Urinary bladder (tissue), 4 donors: ENCODE data around the gene RNU6-8. TPM values are rescaled to one million over a fixed set of nuclear protein-coding genes. Genes with fewer than 3 reads are reported as not detected.
A peak's percentile ranks its signal among the peaks of the same experiment; 100 is the strongest.

Source experiments
- DNase-seq: peaks from one replicate; pipeline ENCODE4 v3.0.0-alpha.2; 2015; ENCODE audit errors: extremely low spot score
- H3K27ac ChIP-seq: one replicate; pipeline ENCODE4 v1.5.1; 2013; ENCODE audit warnings: low read depth, mild to moderate bottlenecking, moderate library complexity
- H3K36me3 ChIP-seq: one replicate; pipeline ENCODE4 v1.6.1; 2013; ENCODE audit warnings: mild to moderate bottlenecking, moderate library complexity; ENCODE audit not compliant: insufficient read depth
- H3K4me1 ChIP-seq: one replicate; pipeline ENCODE4 v1.6.1; 2013; ENCODE audit warnings: mild to moderate bottlenecking, moderate library complexity; ENCODE audit not compliant: insufficient read depth
- H3K4me3 ChIP-seq: one replicate; pipeline ENCODE4 v1.5.1; 2013; ENCODE audit warnings: low read depth, low read length
- WGBS: extraction: QIAGEN DNeasy Blood & Tissue Kit; methylation state at CpG from one replicate; pipeline ENCODE4 v1.1.7; 2013; 5-methylcytosine and 5-hydroxymethylcytosine counted together
- polyA plus RNA-seq: library from polyadenylated mRNA; stranded (reverse); fragments of 200-250 nt; gene quantifications from one replicate; pipeline ENCODE4 v1.2.3, GENCODE V29; 2013
- total RNA-seq: library from RNA; depleted of rRNA; stranded (reverse); fragments of >200 nt; gene quantifications from one replicate; pipeline ENCODE4 v1.2.3, GENCODE V29; 2014
- donor health status: healthy with polysubstance abuse.
- donor health status: healthy.

RNU6-8 gene
- total and polyA plus RNA-seq, 2 donors, result not detected

DNA sequence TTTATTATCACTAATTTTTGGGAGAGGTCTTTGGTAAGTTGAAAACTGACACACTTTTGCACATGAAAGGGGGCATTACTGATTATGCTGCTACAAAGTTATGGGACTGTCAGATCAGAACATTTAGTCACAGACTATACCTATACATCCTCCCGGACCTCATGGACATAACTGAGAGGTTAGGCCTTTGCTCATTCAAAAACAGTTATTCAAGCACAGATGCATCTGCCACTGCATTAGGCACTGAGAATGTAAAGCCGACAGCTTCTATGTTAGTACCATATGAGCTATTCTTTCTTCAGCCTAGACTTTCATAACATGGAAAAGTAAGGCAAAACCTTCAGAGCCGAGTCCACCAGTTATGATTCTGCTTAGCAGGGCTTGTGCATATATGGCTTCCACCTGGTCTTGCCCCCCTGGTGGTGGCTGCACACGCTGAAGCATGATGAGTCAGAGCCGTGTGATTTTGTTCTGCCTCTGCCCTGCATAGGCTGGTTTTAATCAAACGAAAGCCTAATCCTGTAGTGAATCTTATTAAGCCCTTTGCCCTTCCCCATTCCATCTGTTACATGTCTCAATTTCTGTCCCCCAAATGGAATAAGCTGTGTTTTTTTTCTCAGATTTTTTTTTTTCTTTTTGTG, 21.8 kb upstream of the RNU6-8 start:
- Histone ChIP-seq H3K4me3 (no peak overlapping the region), H3K27ac (no peak overlapping the region), H3K36me3 (no peaks in the 10 kb centered on the region), H3K4me1 (no peaks in the 10 kb centered on the region)
- no peak for DNase-seq
- WGBS, result 41% methylated on average over 6 of the region's 6 CpGs

DNA sequence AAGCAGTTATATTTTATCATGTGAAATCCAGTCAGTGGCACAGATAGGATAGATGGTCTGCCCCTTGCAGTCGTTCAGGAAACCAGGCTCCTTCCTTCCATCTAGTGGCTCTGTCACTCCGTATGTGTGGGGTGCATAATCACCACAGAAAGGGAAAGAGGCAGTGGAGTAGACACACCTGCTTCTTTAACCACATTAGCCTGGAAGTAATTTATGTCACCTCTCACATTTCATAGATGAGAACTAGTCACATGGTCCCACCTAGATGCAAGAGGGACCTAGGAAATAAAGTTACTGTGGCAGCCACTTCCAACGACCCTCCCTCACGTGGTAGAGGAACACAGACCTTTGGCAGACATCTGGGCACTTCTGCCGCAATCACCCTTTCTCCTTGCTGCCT, 14.2 kb upstream of the RNU6-8 start:
- H3K4me1 ChIP-seq, result no peaks in the 10 kb centered on the region
- H3K4me3 ChIP-seq, result no peak overlapping the region
- no peak overlapping the region for H3K27ac ChIP-seq
- H3K36me3 ChIP-seq, result no peaks in the 10 kb centered on the region
- no peak for DNase-seq
- 44% methylated on average over 5 of the region's 5 CpGs for WGBS

DNA sequence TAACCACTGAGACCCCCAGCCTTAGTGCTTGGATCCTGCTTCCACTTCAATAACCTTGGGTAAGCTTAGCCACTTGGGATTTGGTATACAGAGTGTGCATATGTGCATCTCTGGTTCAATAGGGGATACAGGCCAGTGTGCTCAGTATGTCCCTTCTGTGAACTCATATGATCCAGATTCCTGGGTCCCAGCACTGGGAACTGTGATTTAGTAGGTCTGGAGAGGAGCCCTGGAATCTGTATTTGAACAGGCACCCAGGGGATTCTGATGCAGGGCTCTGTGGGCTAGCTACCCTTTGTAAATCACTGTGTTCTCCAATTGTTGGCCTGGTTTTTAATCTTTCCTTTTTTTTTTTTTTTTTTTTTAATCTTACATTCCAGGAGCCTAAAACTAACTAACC, 9.8 kb upstream of the RNU6-8 start:
- H3K36me3 ChIP-seq, result no peaks in the 10 kb centered on the region
- DNase-seq, result no peak
- H3K27ac ChIP-seq, result no peak overlapping the region
- no peaks in the 10 kb centered on the region for H3K4me1 ChIP-seq
- no peak overlapping the region for H3K4me3 ChIP-seq

DNA sequence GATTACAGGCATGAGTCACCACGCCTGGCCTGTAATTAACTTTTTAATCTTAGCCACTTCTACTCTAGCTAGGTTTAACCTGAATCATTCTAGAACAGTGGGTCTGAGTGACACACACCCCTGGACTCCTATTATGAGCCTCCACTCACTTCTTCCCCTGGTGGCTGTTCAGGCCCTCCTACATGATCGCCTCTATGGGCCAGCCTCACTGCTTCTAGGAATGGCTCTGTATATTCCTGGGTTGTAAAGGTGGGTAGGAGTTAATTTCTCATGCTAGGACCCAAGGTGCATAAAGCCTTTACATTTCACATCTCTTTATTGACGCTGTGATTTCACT, 8.0 kb upstream of the RNU6-8 start:
- Histone ChIP-seq H3K36me3 (no peaks in the 10 kb centered on the region), H3K4me1 (no peaks in the 10 kb centered on the region), H3K4me3 (no peak overlapping the region), H3K27ac (no peak overlapping the region)
- DNase-seq, result no peak
- 96% methylated on average over 3 of the region's 3 CpGs for WGBS

DNA sequence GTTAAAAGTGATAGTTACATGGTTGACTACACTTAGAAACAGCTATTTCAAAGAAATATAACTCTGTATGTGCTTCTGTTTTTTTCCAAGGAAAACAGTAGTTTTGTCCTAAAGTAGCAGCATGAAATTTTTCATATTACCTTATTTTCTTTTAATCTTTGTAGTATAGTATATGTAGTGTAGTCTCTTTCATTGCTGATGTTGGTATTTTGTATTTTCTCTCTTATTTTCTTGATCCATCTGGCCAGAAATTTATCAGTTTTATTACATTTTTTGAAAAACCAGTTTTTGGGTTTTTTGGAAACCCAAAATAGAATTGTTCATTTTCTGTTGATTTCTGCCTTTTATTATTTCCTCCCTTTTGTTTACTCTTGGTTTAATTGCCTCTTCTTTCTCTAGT, 6.4 kb upstream of the RNU6-8 start:
- no peak for DNase-seq
- H3K36me3 ChIP-seq, result no peaks in the 10 kb centered on the region
- no peak overlapping the region for H3K27ac ChIP-seq
- no peaks in the 10 kb centered on the region for H3K4me1 ChIP-seq
- no peak overlapping the region for H3K4me3 ChIP-seq

DNA sequence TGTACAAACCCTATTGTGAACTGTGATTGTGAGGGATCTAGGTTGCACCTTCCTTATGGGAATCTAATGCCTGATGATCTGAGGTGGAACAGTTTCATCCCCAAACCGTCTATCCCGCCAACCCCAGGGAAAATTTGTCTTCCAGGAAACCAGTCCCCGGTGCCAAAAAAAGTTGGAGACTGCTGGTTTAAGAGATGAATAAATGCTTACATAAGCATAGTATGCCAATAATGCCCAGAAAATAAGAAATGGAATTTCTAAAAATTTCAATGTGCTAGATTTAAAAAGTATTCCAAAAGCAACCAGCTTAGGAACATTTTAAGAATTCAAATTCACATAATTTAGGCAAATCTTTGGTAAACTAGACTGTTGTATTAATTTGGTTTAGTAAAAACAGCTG, 5.4 kb upstream of the RNU6-8 start:
- no peak for DNase-seq
- no peak overlapping the region for H3K4me3 ChIP-seq
- WGBS, result 81% methylated on average over 3 of the region's 3 CpGs
- no peak overlapping the region for H3K27ac ChIP-seq
- H3K4me1 ChIP-seq, result no peaks in the 10 kb centered on the region
- H3K36me3 ChIP-seq, result no peaks in the 10 kb centered on the region

DNA sequence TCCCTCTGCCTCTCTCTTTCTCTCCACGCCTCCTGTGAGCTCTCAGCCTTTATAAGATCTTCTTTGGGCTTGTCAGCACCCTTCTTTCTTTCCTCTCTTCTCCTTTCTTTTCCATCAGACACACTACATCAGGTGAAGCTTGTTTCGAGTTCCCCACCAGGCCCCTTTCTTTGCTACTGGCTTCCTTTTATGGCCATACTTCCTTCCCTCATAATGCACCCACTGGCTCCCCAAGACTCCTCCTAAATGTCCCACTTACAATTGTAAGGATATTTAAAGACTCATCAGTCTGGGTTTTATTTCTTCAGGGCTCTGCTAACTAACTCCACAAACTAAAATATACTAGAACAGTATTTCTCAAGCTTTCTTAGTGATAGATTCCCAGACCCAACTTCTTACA, 3.5 kb upstream of the RNU6-8 start:
- WGBS, result 63% methylated on average over 2 of the region's 2 CpGs
- H3K4me3 ChIP-seq, result no peak overlapping the region
- H3K4me1 ChIP-seq, result no peaks in the 10 kb centered on the region
- no peak for DNase-seq
- no peaks in the 10 kb centered on the region for H3K36me3 ChIP-seq
- no peak overlapping the region for H3K27ac ChIP-seq

DNA sequence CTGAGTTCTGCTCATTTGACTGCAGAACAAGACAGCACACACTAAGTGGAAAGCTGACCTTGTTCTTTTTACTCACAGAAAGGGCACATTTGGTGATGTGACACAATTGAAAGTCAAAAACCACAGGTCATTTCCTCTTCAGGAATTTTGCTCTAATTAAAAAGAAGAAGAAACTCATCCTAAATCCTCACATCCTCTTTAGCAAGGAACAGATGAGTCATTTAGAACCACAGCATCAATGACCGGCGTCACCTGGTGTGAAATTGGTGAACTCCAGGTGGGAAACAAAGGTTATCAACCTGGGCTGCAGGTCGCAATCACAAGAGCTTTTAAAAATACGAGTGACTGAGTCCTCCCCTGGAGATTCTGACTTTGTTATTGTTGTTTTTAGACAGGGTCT, 2.9 kb upstream of the RNU6-8 start:
- no peak for DNase-seq
- Histone ChIP-seq H3K36me3 (no peaks in the 10 kb centered on the region), H3K4me3 (no peak overlapping the region), H3K4me1 (no peaks in the 10 kb centered on the region), H3K27ac (no peak overlapping the region)
- 69% methylated on average over 4 of the region's 4 CpGs for WGBS

DNA sequence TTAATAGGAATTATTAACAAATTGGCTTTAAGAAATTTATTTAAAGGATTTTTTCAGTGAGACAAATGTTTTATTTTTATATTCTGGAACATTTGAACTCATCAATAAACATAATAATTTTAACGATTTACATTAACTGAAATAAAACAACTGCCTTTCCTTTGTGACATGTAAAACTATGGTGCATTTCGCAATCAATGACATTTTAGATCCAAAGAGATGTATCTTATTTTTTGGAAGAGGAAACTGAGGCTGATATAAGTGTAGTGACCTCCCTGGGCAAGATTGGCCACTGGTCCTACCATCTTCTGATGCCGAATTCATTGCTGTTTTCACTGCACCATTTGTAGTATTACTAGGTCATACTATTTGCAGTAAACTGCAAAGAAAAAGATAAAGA, 2.5 kb upstream of the RNU6-8 start:
- H3K27ac ChIP-seq, result no peak overlapping the region
- no peaks in the 10 kb centered on the region for H3K36me3 ChIP-seq
- H3K4me1 ChIP-seq, result no peaks in the 10 kb centered on the region
- DNase-seq, result no peak
- WGBS, result 92% methylated on average over 3 of the region's 3 CpGs
- H3K4me3 ChIP-seq, result no peak overlapping the region

DNA sequence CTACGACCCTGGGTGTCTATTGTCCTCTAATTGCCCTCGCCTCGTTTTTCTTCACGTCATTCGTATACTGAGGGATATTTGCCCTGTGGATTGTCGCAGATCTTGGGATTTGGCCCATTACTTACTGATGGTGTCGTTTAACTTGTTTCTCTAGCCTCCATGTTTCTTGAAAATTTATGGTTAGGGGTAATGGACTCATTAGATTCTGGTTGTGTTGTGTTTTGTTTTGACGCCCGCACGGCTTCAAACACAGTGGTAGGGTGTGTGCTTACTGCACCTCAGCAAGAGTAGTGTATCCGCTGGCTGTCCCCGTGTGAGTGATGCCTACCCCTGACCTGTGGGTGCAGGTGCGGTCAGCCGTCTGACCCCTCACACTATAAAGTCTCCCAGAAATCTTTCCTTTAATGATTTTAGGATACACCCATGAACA, 874 bp upstream of the RNU6-8 start:
- Histone ChIP-seq H3K27ac (no peak overlapping the region), H3K4me3 (peak overlapping the region; percentile 68), H3K4me1 (no peaks in the 10 kb centered on the region), H3K36me3 (no peaks in the 10 kb centered on the region)
- 7% methylated on average over 14 of the region's 14 CpGs for WGBS
- peak; percentile 54 for DNase-seq

DNA sequence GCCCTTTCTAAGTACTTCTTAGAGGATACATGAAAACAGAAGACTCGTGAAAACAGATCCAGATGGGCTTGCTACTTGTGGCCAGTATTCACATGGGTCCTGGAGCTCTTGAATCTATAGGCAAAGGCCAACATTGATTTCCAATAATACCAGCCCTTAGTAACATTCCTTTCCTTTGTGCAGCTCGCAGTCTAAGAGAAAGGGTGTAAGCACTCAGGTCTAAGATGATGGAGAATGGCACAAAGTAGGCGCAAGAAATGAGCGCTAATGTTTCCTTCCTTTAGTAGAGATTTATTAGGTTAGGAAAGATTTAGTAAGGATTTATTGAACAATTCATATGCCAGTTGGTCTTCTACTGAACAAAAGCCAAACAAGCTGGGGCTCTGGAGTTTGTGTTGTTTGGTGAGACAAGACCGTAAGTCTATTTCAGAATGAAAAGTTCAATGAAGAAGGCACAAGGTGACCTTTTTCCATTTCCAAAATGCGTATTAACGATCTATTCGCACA, 525 bp downstream of the RNU6-8 start:
- WGBS, result 5% methylated on average over 8 of the region's 8 CpGs
- Histone ChIP-seq H3K4me1 (no peaks in the 10 kb centered on the region), H3K27ac (peak overlapping the region; percentile 0), H3K36me3 (no peaks in the 10 kb centered on the region), H3K4me3 (peak overlapping the region; percentile 68)
- DNase-seq, result no peak

DNA sequence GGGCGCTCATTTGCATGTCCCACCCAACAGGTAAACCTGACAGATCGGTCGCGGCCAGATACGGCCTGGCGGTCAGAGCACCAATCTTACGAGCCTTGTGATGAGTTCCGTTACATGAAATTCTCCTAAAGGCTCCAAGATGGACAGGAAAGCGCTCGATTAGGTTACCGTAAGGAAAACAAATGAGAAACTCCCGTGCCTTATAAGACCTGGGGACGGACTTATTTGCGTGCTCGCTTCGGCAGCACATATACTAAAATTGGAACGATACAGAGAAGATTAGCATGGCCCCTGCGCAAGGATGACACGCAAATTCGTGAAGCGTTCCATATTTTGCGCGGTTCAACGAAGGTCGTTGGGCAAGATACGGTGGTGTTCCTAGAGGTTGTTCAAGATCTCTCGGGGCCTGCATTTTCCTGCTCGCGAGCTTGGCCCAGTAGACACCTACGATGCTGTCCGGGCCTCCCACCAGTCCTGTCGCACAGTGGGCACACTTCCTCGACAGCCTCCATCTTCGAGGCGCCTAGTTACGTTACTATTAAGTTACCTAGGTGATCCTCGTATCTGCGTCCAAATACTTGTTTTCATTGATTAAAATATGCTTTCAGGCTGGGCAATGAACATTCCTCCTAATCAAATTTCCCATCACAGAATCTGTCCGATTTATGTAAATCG, 1.1 kb downstream of the RNU6-8 start, which contains the start of gene RNU6-7:
TSS of gene RNU6-7 (plus strand) at position 230 of the 675 bp plus-strand sequence.
- Histone ChIP-seq H3K27ac (peak within 1 kb of the TSS; percentile 47), H3K4me3 (peak within 1 kb of the TSS; percentile 68), H3K4me1 (no peaks in the 10 kb centered on the region), H3K36me3 (no peaks in the 10 kb centered on the region)
- 2% methylated on average over 40 of the region's 40 CpGs for WGBS
- DNase-seq, result peak; percentile 29

DNA sequence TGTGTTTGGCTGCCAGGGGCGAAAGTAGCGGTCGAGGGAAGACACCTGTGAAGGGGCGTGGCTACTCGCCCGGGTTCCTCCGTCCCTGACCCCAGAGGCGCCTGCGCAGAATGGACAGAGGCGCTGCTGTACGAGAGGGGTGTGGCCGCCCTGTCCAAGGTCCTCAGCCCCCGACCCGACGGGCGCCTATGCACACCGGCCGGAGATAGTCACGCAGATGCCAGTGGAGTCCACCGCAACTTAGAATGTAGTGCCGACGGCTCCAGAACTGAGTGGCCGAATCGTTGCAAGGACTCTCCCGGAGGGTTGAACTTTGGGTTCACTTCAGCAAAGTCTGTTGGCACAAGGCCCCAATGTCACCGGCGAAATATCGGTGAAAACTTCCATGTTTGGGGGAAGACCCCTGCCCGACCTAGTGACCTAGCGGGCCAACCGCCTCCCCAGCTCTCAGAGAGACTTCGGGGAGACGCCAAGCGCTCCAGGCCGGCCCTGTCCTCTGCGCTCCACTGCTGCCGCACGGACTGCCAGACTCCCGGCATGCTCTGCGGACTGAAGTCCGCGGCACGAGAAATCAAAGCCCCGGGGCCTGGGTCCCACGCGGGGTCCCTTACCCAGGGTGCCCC, 1.8 kb downstream of the RNU6-8 start:
- no peaks in the 10 kb centered on the region for H3K36me3 ChIP-seq
- peak; percentile 70 for DNase-seq
- H3K27ac ChIP-seq, result peak overlapping the region; percentile 47
- H3K4me1 ChIP-seq, result no peaks in the 10 kb centered on the region
- peak overlapping the region; percentile 68 for H3K4me3 ChIP-seq
- WGBS, result under 1% methylated on average over 46 of the region's 46 CpGs
